Neural progenitor cell (in vitro differentiated cells): ENCODE results near the gene NBEAL1. TPM values are rescaled to one million over a fixed set of nuclear protein-coding genes. Genes with fewer than 3 reads are reported as not detected.

ENCODE experiments used
- DNase-seq: peaks from one replicate; pipeline ENCODE4 v3.0.0-alpha.2; 2016; ENCODE audit warnings: low spot score
- H2AFZ ChIP-seq: fragments of 200-600 bp; sonication (generic); replicated peaks from 2 replicates; pipeline ENCODE4 v1.6.1; 2016; ENCODE audit warnings: antibody characterized with exemption
- H3F3A ChIP-seq: fragments of 200-600 bp; sonication (generic); 2 replicates; pipeline ENCODE4 v1.6.1; 2016; ENCODE audit warnings: antibody characterized with exemption, low read depth
- H3K27ac ChIP-seq: fragments of 200-600 bp; sonication (generic); 2 replicates; pipeline ENCODE4 v1.5.1; 2016; ENCODE audit warnings: mild to moderate bottlenecking
- H3K27me3 ChIP-seq: fragments of 200-600 bp; sonication (generic); 2 replicates; pipeline ENCODE4 v1.6.1; 2016; ENCODE audit warnings: mild to moderate bottlenecking, moderate library complexity
- H3K36me3 ChIP-seq: fragments of 200-600 bp; sonication (generic); 2 replicates; pipeline ENCODE4 v1.5.1; 2016
- H3K4me1 ChIP-seq: fragments of 200-600 bp; sonication (generic); 2 replicates; pipeline ENCODE4 v1.6.1; 2016; ENCODE audit warnings: mixed run types
- H3K4me2 ChIP-seq: fragments of 200-600 bp; sonication (generic); 2 replicates; pipeline ENCODE4 v1.6.1; 2016
- H3K4me3 ChIP-seq: fragments of 200-600 bp; sonication (generic); 2 replicates; pipeline ENCODE4 v1.5.1; 2016
- H3K79me2 ChIP-seq: fragments of 200-600 bp; sonication (generic); 2 replicates; pipeline ENCODE4 v1.6.1; 2016; ENCODE audit warnings: low read depth
- H3K9ac ChIP-seq: fragments of 200-600 bp; sonication (generic); 2 replicates; pipeline ENCODE4 v1.6.1; 2016
- H3K9me3 ChIP-seq: fragments of 200-600 bp; sonication (generic); 2 replicates; pipeline ENCODE4 v1.5.1; 2016; ENCODE audit warnings: low read depth
- H4K20me1 ChIP-seq: fragments of 200-600 bp; sonication (generic); 2 replicates; pipeline ENCODE4 v1.6.1; 2016; ENCODE audit warnings: low read depth
- H3K27ac Mint-ChIP-seq: 3 replicates; pipeline ENCODE4 v1.8.0; 2021; ENCODE audit warnings: mixed read lengths
- H3K27me3 Mint-ChIP-seq: 2 replicates; pipeline ENCODE4 v1.8.0; 2022; ENCODE audit warnings: low read depth, mild to moderate bottlenecking, inconsistent platforms, moderate library complexity, mixed read lengths; ENCODE audit not compliant: insufficient read depth
- H3K36me3 Mint-ChIP-seq: 3 replicates; pipeline ENCODE4 v1.8.0; 2021; ENCODE audit warnings: mixed read lengths
- H3K4me1 Mint-ChIP-seq: 3 replicates; pipeline ENCODE4 v1.8.0; 2021; ENCODE audit warnings: mixed read lengths
- H3K4me3 Mint-ChIP-seq: 3 replicates; pipeline ENCODE4 v1.8.0; 2021; ENCODE audit warnings: mild to moderate bottlenecking, moderate library complexity, mixed read lengths
- H3K9me3 Mint-ChIP-seq: 3 replicates; pipeline ENCODE4 v1.8.0; 2020; ENCODE audit warnings: mixed read lengths
- EZH2 ChIP-seq: fragments of 200-600 bp; sonication (generic); IDR thresholded peaks from 2 replicates; pipeline ENCODE4 v1.6.1; 2017; ENCODE audit warnings: antibody characterized with exemption, mild to moderate bottlenecking, moderate library complexity
- EZH2phosphoT487 ChIP-seq: fragments of 200-600 bp; sonication (generic); IDR thresholded peaks from 2 replicates; pipeline ENCODE4 v1.6.1; 2017; ENCODE audit warnings: antibody characterized with exemption
- total RNA-seq: library from RNA; depleted of rRNA; stranded (reverse); fragments of >200 nt; gene quantifications from 2 replicates; pipeline ENCODE4 v1.2.3, GENCODE V29; 2015; ENCODE audit warnings: low replicate concordance
- TF ChIP-seq, protein P1 (sequence below): fragments of 200-600 bp; sonication (generic); IDR thresholded peaks from 2 replicates; pipeline ENCODE4 v1.5.1; 2017; ENCODE audit warnings: antibody characterized with exemption, mild to moderate bottlenecking

The NBEAL1 gene
- total RNA-seq, 1 donor from 2014 or later, result 10.3 TPM

DNA sequence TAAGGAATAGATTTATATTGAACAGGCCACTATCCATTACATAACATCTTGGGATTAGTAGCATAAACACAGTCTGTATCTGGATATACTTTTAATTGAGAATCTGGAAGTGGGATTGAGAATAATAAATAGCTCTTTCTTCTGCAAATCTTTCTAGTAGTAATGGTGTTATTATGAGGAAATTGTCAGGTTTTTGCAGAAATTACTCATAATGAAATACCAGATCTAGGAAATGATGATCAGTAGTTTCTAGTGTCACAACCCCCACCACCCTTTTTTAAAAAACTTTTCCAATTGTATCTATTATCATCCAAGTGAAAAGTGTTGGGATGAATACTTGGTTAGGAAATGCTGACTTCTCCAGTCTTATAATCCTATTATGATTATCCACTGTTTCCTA is 18.7 kb downstream of the NBEAL1 start:
- no peaks in the 10 kb centered on the region for H4K20me1 ChIP-seq
- no peak overlapping the region for H3K9ac ChIP-seq
- H3K4me1 ChIP-seq, result no peaks in the 10 kb centered on the region
- no peak overlapping the region for H3K4me3 ChIP-seq
- no peak overlapping the region for H3K27ac ChIP-seq
- Mint-ChIP-seq H3K27me3 (no peaks in the 10 kb centered on the region), H3K4me3 (no peak overlapping the region), H3K36me3 (peaks cover 2% of the 10 kb centered on the region), H3K9me3 (peaks cover 4% of the 10 kb centered on the region), H3K27ac (no peak overlapping the region), H3K4me1 (no peaks in the 10 kb centered on the region)
- H3K27me3 ChIP-seq, result no peaks in the 10 kb centered on the region
- H3K79me2 ChIP-seq, result peaks cover 3% of the 10 kb centered on the region
- DNase-seq, result no peak
- no peaks in the 10 kb centered on the region for H3F3A ChIP-seq
- H3K4me2 ChIP-seq, result no peak overlapping the region
- no peak for TF ChIP-seq EZH2phosphoT487
- no peak for TF ChIP-seq EZH2
- TF ChIP-seq, protein P1, sequence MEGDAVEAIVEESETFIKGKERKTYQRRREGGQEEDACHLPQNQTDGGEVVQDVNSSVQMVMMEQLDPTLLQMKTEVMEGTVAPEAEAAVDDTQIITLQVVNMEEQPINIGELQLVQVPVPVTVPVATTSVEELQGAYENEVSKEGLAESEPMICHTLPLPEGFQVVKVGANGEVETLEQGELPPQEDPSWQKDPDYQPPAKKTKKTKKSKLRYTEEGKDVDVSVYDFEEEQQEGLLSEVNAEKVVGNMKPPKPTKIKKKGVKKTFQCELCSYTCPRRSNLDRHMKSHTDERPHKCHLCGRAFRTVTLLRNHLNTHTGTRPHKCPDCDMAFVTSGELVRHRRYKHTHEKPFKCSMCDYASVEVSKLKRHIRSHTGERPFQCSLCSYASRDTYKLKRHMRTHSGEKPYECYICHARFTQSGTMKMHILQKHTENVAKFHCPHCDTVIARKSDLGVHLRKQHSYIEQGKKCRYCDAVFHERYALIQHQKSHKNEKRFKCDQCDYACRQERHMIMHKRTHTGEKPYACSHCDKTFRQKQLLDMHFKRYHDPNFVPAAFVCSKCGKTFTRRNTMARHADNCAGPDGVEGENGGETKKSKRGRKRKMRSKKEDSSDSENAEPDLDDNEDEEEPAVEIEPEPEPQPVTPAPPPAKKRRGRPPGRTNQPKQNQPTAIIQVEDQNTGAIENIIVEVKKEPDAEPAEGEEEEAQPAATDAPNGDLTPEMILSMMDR, result no peak
- H3K36me3 ChIP-seq, result no peaks in the 10 kb centered on the region
- H2AFZ ChIP-seq, result no peak overlapping the region
- no peaks in the 10 kb centered on the region for H3K9me3 ChIP-seq

DNA sequence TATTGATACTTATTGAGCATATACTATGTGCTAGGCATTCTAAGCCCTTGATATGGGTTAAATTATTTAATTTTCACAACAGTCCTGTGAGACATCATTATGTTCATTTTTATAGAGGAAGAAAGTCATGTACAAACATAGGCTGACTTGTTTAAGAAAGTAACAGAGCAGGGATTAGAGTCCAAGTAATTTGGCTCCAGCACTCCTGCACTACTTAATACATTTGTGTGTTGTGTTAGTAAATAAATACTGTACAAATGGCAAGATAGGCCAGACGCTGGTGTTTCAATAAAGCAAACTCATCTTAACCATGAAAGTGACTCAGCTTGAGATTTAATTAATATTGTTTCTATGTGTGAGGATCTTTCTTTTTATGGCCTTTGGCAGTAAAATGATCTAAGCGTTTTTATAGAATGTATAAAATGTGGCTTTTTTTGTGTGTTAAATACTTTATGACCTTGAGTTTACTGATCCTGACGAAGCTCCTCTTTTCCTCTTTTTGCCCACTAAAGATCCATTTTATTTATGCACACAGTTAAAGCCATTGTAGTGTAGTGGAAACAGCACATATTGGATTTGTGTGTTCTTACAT is 21.3 kb downstream of the NBEAL1 start:
- Histone ChIP-seq H3K27me3 (no peaks in the 10 kb centered on the region), H3K27ac (no peak overlapping the region), H3K4me3 (no peak overlapping the region), H3K9ac (no peak overlapping the region), H3K4me1 (no peaks in the 10 kb centered on the region), H4K20me1 (no peaks in the 10 kb centered on the region), H3K36me3 (no peaks in the 10 kb centered on the region), H3K4me2 (no peak overlapping the region), H3K79me2 (peaks cover 3% of the 10 kb centered on the region), H3K9me3 (no peaks in the 10 kb centered on the region), H3F3A (no peaks in the 10 kb centered on the region), H2AFZ (no peak overlapping the region)
- DNase-seq, result no peak
- H3K4me1 Mint-ChIP-seq, result no peaks in the 10 kb centered on the region
- no peaks in the 10 kb centered on the region for H3K27me3 Mint-ChIP-seq
- H3K27ac Mint-ChIP-seq, result no peak overlapping the region
- peaks cover 4% of the 10 kb centered on the region for H3K9me3 Mint-ChIP-seq
- TF ChIP-seq EZH2, result no peak
- TF ChIP-seq, protein P1, result no peak
- TF ChIP-seq EZH2phosphoT487, result no peak
- peaks cover 2% of the 10 kb centered on the region for H3K36me3 Mint-ChIP-seq
- no peak overlapping the region for H3K4me3 Mint-ChIP-seq

DNA sequence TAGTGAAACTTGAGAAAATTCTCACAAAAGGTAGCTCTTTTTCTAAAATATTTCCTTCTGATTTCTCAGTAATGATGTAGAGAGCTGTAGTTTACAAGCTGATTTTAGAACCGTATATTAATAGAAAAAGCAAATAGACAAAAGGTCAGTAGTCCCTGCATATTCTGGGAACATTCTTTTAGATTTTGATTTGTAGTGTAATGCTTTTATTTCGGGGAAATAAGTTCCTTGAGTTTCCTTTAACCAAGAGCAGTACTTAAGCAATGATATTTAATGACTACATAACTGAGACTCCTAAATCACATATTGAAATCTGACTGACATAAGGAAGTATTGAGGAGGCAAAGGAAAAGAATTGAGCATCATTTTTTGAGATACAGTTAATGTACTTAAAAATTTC is 22.4 kb downstream of the NBEAL1 start:
- Histone ChIP-seq H3K4me2 (no peak overlapping the region), H3K9me3 (no peaks in the 10 kb centered on the region), H3K4me1 (no peaks in the 10 kb centered on the region), H3K27ac (no peak overlapping the region), H3K4me3 (no peak overlapping the region), H3K9ac (no peak overlapping the region), H3K27me3 (no peaks in the 10 kb centered on the region), H3F3A (no peaks in the 10 kb centered on the region), H3K79me2 (peaks cover 3% of the 10 kb centered on the region), H2AFZ (no peak overlapping the region), H4K20me1 (no peaks in the 10 kb centered on the region), H3K36me3 (no peaks in the 10 kb centered on the region)
- H3K4me1 Mint-ChIP-seq, result no peaks in the 10 kb centered on the region
- no peak overlapping the region for H3K4me3 Mint-ChIP-seq
- peaks cover 1% of the 10 kb centered on the region for H3K36me3 Mint-ChIP-seq
- no peak for DNase-seq
- H3K9me3 Mint-ChIP-seq, result peaks cover 3% of the 10 kb centered on the region
- no peaks in the 10 kb centered on the region for H3K27me3 Mint-ChIP-seq
- no peak overlapping the region for H3K27ac Mint-ChIP-seq
- TF ChIP-seq EZH2phosphoT487, result no peak
- TF ChIP-seq EZH2, result no peak
- TF ChIP-seq, protein P1, result no peak
